ENCODE data around the gene FBXW10B.
"Not testable (repeated sequence)": the region's sequence is repeated elsewhere in the genome, so short reads cannot be mapped to it uniquely, and the experiment has no call there.

FBXW10B gene, protein sequence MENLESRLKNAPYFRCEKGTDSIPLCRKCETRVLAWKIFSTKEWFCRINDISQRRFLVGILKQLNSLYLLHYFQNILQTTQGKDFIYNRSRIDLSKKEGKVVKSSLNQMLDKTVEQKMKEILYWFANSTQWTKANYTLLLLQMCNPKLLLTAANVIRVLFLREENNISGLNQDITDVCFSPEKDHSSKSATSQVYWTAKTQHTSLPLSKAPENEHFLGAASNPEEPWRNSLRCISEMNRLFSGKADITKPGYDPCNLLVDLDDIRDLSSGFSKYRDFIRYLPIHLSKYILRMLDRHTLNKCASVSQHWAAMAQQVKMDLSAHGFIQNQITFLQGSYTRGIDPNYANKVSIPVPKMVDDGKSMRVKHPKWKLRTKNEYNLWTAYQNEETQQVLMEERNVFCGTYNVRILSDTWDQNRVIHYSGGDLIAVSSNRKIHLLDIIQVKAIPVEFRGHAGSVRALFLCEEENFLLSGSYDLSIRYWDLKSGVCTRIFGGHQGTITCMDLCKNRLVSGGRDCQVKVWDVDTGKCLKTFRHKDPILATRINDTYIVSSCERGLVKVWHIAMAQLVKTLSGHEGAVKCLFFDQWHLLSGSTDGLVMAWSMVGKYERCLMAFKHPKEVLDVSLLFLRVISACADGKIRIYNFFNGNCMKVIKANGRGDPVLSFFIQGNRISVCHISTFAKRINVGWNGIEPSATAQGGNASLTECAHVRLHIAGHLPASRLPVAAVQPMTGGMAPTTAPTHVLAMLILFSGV

DNA sequence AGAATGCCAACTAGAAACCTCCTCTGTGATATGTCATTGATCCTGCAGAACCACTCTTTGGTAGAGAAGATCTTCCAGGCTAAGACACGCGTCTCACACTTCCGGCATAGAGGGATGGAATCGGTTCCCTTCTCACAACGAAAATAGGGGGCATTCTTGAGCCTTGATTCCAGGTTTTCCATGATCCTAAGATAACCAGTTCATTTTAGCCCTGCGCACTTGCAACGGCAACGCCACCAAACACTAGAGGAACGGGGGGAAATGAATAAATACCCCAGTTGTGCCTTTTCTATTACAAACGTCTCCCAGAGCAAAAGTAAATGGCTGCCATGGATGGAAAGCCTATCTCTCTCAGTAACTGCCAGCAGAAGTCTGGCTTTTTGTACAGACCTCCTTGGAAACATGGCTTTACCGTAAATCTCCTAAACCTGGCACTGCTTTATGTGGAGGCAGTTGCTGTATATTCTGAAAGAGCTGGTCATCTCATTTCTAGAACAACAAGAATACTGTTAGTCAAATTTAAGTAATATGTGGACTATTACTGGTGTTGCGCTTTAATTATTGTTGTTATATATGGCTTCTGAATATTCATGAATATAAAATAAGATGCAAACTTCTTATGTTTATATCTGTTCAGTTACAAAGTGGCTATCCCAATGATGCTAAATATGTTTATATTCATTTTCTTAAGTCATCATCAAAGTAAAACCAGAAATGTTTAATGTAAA lies at the start of gene FBXW10B:
Gene FBXW10B, minus strand, starts transcription at position 374 of the 728 bp plus-strand sequence. Its CDS starts 192 bp downstream, at position 182.
- not testable (repeated sequence) for H3K4me3 ChIP-seq (ENCODE audit: low read depth, low read length); DNase-seq (ENCODE audit: low read depth)

DNA sequence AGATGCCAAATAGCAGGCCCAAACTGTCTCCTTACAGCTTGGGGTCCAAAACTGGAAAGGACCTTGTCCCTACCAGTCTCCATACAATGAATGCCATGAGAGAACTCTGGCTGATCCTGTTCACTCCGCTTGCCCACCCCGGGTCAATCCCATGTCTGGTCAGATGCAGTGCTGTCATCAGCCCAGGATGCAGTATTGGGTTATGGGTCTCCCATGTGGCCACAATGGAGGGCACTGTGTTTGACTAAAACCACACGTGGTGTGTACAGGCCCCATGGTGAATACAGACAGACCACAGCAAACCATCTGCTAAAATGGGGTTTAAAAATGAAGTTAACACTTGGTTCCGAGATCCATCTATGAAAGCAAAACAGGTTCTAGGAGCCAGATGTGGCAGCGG lies 44.2 kb upstream of the FBXW10B start:
- TF ChIP-seq, protein P1, sequence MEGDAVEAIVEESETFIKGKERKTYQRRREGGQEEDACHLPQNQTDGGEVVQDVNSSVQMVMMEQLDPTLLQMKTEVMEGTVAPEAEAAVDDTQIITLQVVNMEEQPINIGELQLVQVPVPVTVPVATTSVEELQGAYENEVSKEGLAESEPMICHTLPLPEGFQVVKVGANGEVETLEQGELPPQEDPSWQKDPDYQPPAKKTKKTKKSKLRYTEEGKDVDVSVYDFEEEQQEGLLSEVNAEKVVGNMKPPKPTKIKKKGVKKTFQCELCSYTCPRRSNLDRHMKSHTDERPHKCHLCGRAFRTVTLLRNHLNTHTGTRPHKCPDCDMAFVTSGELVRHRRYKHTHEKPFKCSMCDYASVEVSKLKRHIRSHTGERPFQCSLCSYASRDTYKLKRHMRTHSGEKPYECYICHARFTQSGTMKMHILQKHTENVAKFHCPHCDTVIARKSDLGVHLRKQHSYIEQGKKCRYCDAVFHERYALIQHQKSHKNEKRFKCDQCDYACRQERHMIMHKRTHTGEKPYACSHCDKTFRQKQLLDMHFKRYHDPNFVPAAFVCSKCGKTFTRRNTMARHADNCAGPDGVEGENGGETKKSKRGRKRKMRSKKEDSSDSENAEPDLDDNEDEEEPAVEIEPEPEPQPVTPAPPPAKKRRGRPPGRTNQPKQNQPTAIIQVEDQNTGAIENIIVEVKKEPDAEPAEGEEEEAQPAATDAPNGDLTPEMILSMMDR (IDR thresholded peaks at IDR 0.05; ENCODE audit: control insufficient read depth, extremely low read depth, insufficient read depth) = no peak
- H3K4me3 ChIP-seq (ENCODE audit: low read depth, low read length) = no peak overlapping the region
- DNase-seq (ENCODE audit: low read depth) = no peak

DNA sequence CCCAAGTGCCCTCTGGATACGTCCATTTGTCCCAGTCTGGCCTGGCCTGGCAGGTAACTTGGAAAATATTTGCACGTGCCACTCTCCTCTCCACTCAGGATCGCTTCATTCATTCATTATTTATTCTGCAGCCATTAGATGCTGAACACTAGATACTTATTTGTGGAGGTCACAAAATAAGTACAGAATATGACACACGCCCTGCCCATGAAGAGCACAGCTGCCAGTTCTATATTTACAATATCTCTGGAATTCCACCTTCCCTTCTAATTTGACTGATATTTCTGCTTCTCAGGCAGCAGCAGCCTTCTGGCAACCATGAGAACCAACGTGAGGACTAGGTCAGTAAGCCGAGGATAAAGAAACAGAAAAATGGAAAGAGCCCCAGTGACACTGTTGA lies 43.7 kb upstream of the FBXW10B start:
- no peak overlapping the region for H3K4me3 ChIP-seq (ENCODE audit: low read depth, low read length)
- DNase-seq (ENCODE audit: low read depth) = no peak
- TF ChIP-seq, protein P1 (IDR thresholded peaks at IDR 0.05; ENCODE audit: control insufficient read depth, extremely low read depth, insufficient read depth) = no peak

DNA sequence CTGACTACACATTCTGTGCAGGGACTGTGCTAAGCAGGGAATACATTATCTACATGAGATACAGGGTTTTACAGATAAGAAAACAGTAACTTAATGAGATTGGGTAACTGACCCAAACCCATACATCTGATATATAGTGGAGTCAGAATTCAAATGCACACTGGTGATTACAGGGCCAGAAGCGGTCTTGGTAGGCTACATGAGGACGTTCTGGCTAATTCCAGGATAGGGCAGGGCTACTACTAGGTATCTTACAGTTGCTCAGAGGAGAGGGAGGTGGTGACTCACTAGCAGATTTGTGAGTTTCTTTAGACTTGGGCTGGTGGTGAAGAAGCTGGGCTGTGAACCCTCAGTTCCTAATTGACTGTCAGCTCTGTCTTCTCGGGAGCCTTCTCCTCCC lies 43.2 kb upstream of the FBXW10B start:
- TF ChIP-seq, protein P1 (IDR thresholded peaks at IDR 0.05; ENCODE audit: control insufficient read depth, extremely low read depth, insufficient read depth) = no peak
- no peak for DNase-seq (ENCODE audit: low read depth)
- H3K4me3 ChIP-seq (ENCODE audit: low read depth, low read length) = no peak overlapping the region

DNA sequence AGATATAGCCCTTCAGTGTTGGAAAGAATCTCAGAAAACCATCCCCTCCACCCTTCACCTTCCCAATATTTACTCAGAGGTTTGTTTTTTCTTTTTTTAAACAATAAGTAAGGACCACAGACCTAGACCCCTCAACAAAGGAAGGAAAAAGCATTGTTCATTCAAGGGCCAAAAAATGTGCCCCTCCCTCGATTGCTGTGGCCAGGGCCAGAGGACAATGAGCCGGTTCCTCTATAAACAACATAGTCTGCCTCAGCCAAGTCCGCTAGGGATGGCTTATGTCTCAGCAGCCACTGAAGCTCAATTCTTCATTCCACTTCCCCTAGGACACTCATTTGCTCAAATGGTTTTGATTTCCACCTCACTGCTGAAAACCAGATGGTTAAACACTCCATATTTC lies 40.6 kb upstream of the FBXW10B start:
- no peak overlapping the region for H3K4me3 ChIP-seq (ENCODE audit: low read depth, low read length)
- DNase-seq (ENCODE audit: low read depth) = no peak
- TF ChIP-seq, protein P1 (IDR thresholded peaks at IDR 0.05; ENCODE audit: control insufficient read depth, extremely low read depth, insufficient read depth) = no peak

DNA sequence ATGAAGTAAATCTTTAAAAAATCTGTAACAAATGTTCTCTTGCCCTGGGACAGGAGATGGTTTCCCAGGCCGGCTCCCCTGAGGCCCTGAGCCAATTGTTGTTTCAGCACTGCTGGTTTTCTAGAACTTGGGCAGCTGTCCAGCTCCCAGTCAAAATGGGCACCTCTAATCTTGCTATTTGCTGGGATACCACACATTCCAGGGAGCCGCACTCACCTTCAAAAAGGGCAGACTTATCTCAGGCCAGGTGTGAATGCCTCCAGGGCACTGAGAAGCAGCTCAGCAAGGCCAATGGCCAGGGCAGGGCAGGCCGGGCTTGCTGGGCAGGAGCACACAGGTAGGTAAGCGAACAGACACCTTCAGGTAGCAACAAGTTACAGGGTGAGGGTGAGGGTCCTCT lies 40.2 kb upstream of the FBXW10B start:
- no peak for DNase-seq (ENCODE audit: low read depth)
- TF ChIP-seq, protein P1 (IDR thresholded peaks at IDR 0.05; ENCODE audit: control insufficient read depth, extremely low read depth, insufficient read depth) = no peak
- no peak overlapping the region for H3K4me3 ChIP-seq (ENCODE audit: low read depth, low read length)

DNA sequence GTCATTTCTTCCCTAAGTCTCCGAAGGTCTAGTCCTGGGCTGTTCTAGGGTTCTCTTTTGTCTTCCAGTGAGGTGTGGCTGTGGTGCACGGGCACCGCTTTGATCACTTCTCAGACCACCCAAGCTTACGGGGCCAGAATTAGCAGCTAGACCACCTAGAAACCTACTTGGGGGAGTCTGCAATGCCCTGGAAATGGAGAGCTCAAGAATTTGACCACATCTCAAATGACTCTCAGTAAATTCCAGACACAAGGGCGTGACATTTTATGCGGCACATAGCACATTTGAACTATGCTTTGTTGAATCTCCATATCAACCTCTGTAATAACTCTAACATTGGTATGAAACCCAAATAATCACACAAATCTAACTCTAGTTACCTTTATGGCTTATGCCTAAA lies 39.7 kb upstream of the FBXW10B start:
- no peak overlapping the region for H3K4me3 ChIP-seq (ENCODE audit: low read depth, low read length)
- DNase-seq (ENCODE audit: low read depth) = no peak
- TF ChIP-seq, protein P1 (IDR thresholded peaks at IDR 0.05; ENCODE audit: control insufficient read depth, extremely low read depth, insufficient read depth) = no peak
